ENCODE data around the gene UFSP1.
A peak's percentile ranks its signal among the peaks of the same experiment; 100 is the strongest.

The UFSP1 gene

DNA sequence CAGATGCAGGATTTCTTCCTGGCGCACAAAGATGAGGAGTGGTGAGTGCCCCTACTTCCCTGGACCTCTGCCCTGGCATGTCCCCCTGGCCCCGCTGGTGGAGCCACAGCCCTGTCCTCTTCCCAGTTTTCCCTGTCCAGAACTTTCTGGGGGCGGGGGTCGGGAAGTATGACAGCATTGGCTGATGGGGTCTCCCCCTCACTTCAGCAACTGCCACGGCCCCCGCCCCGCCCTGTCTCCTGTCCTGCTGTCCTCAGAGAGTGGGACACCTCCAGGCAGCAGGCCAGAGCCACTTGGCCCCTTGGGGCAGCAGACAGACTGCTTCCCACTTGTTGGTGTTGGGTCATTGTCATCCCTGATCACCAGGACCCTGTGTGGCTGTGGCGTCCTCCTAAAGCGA lies 7.3 kb downstream of the UFSP1 start:
- DNase-seq (ENCODE audit: low spot score), result no peak

DNA sequence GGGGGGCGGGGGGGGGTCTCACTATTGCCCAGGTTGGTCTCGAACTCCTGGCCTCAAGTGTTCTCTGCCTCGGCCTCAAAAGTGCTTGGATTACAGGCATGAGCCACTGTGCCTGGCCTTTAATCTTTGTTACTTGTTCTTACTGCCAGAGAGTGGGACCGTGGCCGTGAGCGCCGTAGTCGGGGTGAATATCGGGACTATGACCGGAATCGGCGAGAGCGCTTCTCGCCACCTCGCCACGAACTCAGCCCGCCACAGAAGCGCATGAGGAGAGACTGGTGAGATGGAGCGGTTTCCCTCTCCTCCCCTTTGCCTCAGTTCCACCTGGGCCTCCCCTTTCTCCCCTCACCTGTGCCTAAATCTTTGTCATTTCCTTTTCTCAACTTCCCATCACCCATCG lies 8.4 kb downstream of the UFSP1 start:
- no peak for DNase-seq (ENCODE audit: low spot score)

GRCh38 chr7:100880645-100881044 lies 8.9 kb downstream of the UFSP1 start:
- DNase-seq (ENCODE audit: low spot score), result no peak

DNA sequence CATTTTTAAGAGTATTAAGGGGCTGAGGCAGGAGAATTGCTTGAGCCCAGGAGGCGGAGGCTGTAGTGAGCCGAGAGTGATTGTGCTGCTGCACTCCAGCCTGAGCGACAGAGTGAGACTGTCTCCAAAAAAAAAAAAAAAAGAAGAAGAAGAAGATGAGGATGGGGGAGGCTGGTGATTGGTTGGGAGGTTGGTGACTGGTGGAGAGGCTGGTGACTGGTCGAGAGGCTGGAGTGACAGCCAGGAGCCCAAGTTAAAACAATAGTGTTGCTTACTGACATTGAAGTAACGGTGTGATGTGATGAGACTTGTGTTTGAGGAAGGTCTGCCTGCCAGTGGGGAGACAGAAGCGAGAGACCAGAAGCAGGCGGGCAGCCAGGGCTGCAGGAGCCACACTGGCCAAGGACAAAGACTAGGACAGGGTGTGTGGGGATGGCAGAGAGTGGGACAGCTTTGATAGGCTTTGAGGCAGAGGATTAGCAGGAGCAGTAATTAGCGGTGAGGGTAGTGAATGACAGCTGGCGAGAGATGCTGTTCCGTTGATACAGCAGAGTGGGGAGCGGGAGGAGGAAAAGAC lies 9.7 kb downstream of the UFSP1 start:
- no peak for DNase-seq (ENCODE audit: low spot score)

GRCh38 chr7:100878685-100879084 lies 10.8 kb downstream of the UFSP1 start:
- no peak for DNase-seq (ENCODE audit: low spot score)

GRCh38 chr7:100878013-100878412 lies 11.5 kb downstream of the UFSP1 start:
- DNase-seq (ENCODE audit: low spot score), result no peak

DNA sequence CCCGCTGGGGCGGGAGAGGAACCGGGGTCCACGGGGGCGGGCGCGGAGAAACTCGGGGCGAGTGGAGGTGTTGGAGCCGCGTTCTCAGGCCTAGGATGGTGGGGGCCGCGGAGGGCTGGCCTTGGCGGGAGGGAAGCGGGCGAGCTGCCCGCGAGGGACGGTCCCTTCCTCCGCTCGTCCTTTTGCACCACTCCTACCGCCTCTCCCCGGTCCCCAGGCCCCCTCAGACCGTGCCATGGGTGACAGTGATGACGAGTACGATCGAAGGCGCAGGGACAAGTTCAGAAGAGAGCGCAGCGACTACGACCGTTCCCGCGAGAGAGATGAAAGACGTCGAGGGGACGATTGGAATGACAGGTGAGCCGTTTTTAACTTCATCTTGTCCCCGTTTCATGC lies 14.2 kb downstream of the UFSP1 start:
- no peak for DNase-seq (ENCODE audit: low spot score)

DNA sequence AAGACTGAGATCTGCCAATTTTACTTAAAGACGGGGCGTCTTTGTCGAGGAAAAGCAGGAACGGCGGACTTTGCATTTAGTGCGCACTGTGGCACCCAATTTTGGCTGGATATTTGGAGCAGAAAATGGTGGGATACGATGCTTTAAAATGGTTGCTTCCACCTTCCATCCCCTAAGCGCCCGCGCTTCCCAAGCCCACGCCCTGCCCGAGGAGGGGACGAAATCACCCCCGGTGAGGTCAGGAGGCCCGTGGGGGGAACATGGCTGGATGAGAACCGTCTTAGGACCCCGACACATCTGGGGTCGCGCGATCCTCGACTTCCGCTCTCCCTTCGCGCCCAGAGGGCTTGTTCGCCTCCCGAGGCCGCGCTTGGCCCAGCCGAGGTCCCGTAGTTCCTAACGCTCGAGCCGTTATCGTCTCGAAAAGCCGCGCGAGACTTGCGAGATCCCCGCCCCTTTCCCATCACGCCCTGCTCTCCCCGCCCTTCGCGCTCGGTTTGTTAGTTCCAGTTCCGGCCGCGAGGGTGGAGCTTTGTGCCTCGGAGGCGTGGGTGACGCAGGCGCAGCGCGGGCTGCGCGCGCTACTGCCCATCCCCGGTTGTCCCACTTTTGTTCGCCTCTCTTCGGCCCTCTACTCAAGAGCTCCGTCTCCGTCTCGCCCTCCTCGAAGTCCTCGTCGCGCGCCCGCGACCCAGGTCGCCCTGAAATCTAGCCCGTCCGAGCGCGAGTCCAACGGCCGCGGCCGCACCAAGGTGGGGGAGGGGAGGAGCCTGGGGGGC lies 14.7 kb downstream of the UFSP1 start, which contains the start of gene SRRT:
TSS of gene SRRT (plus strand) at position 527 of the 779 bp plus-strand sequence. CDS start 488 bp downstream, outside the sequence.
- DNase-seq (ENCODE audit: low spot score), result peak; percentile 99

GRCh38 chr7:100874300-100874576 lies 15.3 kb downstream of the UFSP1 start:
- DNase-seq (ENCODE audit: low spot score), result no peak

- DNase-seq (ENCODE audit: low spot score), result no peak
Observed at GRCh38 chr7:100873599-100874299, 15.8 kb downstream of the UFSP1 start.

GRCh38 chr7:100867776-100868485 lies 21.6 kb downstream of the UFSP1 start:
- DNase-seq (ENCODE audit: low spot score), result no peak

- peak; percentile 69 for DNase-seq (ENCODE audit: low spot score)
Observed at GRCh38 chr7:100867040-100867775, 22.3 kb downstream of the UFSP1 start, which contains the start of gene TRIP6. TRIP6 (plus strand) TSS chr7:100867387; CDS start chr7:100867498, 111 bp downstream.

- DNase-seq (ENCODE audit: low spot score), result no peak
Observed at GRCh38 chr7:100866729-100867039, 22.8 kb downstream of the UFSP1 start.

- DNase-seq (ENCODE audit: low spot score), result peak; percentile 25
Observed at GRCh38 chr7:100865938-100866728, 23.4 kb downstream of the UFSP1 start.

- DNase-seq (ENCODE audit: low spot score), result no peak
Observed at GRCh38 chr7:100865372-100865911, 24.1 kb downstream of the UFSP1 start.

GRCh38 chr7:100864263-100864845 lies 25.2 kb downstream of the UFSP1 start:
- DNase-seq (ENCODE audit: low spot score), result no peak

DNA sequence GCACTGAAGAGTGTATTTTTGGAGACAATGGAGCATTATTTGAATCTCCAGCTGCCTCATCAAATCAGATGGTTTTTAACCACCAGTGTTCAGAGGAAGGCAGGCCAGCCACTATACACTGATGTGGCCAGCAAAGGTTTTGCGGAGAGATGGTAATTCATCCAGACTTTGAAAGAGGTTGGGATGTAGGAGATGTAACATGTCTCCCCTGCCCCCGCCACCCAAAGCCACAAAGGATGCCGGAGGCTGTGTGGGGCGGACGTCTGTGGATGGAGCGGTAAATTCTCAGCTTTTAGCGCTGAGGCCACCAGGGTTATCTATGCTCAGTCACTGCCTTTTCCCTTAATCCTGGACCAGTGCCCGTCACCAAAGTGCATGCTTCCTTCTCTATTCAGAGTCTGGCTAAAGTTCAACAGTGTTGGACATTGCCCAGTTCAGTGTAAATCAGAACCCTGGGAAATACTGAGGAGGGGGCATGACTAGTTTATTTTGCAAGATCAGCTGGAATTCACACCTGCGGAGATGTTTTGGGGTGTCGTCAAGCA lies 26.0 kb downstream of the UFSP1 start:
- no peak for DNase-seq (ENCODE audit: low spot score)

DNA sequence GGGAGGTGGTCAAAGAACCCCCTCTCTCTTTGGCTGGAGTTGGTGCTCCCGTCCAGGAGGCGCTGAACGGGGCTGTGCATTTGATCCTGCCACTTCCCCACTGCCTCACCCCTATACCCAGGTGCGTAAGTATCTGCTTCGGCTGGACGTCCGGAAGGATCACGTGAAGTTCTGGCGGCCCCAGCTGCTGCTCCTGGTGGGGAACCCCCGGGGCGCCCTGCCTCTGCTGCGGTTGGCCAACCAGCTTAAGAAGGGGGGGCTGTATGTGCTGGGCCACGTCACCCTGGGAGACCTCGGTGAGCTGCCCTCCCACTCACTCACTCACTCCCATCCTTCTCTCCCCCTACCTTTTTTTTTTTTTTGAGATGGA lies 27.9 kb downstream of the UFSP1 start:
- no peak for DNase-seq (ENCODE audit: low spot score)

- DNase-seq (ENCODE audit: low spot score), result no peak
Observed at GRCh38 chr7:100860702-100861615, 28.6 kb downstream of the UFSP1 start.
